HepG2 (cell line): ENCODE data around the gene PEF1. TPM values are rescaled to one million over a fixed set of nuclear protein-coding genes. Genes with fewer than 3 reads are reported as not detected.
A peak's percentile ranks its signal among the peaks of the same experiment; 100 is the strongest.

Experiments
- CREM ChIP-seq, 2 experiments: sonication (generic) in 1 of 2; formaldehyde crosslinking in 1 of 2; IDR thresholded peaks; 2 replicates each; pipeline versions ENCODE4 v1.4.0 to v1.6.1; 2016 to 2020; ENCODE audit warnings: antibody characterized with exemption in 1 of 2, mild to moderate bottlenecking in 1 of 2, missing genetic modification reagents in 1 of 2
- DNMT1 ChIP-seq: sonication (generic); formaldehyde crosslinking; IDR thresholded peaks from 2 replicates; pipeline ENCODE4 v1.5.1; 2020; ENCODE audit warnings: mild to moderate bottlenecking, missing genetic modification reagents
- FIP1L1 ChIP-seq: fragments of 200-400 bp; formaldehyde crosslinking; IDR thresholded peaks from 2 replicates; pipeline ENCODE4 v1.6.1; 2018; ENCODE audit warnings: low read depth, mild to moderate bottlenecking, low read length, moderate library complexity, borderline replicate concordance; ENCODE audit not compliant: insufficient read depth
- FOSL2 ChIP-seq: sonication (generic); formaldehyde crosslinking; IDR thresholded peaks from 2 replicates; pipeline ENCODE4 v1.4.0; 2020; ENCODE audit warnings: missing genetic modification reagents
- FOXP1 ChIP-seq, 2 experiments: fragments of 450-650 bp in 1 of 2; IDR thresholded peaks; 2 replicates each; pipeline ENCODE4 v1.6.1; 2017 to 2018; ENCODE audit warnings: antibody characterized with exemption in 1 of 2
- HCFC1 ChIP-seq: fragments of 150-350 bp; IDR thresholded peaks from 2 replicates; pipeline ENCODE4 v1.6.1; 2014; ENCODE audit warnings: low read depth, low read length
- NAIF1 ChIP-seq: sonication (generic); formaldehyde crosslinking; IDR thresholded peaks from 2 replicates; pipeline ENCODE4 v1.5.0; 2020; ENCODE audit warnings: mild to moderate bottlenecking, missing genetic modification reagents, borderline replicate concordance
- NCOR1 ChIP-seq: fragments of 200-600 bp; sonication (generic); IDR thresholded peaks from 2 replicates; pipeline ENCODE4 v1.7.0; 2017; ENCODE audit warnings: antibody characterized with exemption, low read length, borderline replicate concordance
- NFKB2 ChIP-seq: sonication (generic); formaldehyde crosslinking; IDR thresholded peaks from 2 replicates; pipeline ENCODE4 v1.4.0; 2020; ENCODE audit warnings: missing genetic modification reagents, borderline replicate concordance
- SALL1 ChIP-seq: sonication (generic); formaldehyde crosslinking; IDR thresholded peaks from 2 replicates; pipeline ENCODE4 v1.8.0; 2022; ENCODE audit warnings: mild to moderate bottlenecking, missing genetic modification reagents
- SP4 ChIP-seq: sonication (generic); formaldehyde crosslinking; IDR thresholded peaks from 2 replicates; pipeline ENCODE4 v1.8.1; 2023; ENCODE audit warnings: mild to moderate bottlenecking, missing genetic modification reagents
- TRIM24 ChIP-seq: sonication (generic); formaldehyde crosslinking; IDR thresholded peaks from 2 replicates; pipeline ENCODE4 v1.8.0; 2022; ENCODE audit warnings: mild to moderate bottlenecking, missing genetic modification reagents
- ZNF251 ChIP-seq: sonication (generic); formaldehyde crosslinking; IDR thresholded peaks from 2 replicates; pipeline ENCODE4 v1.9.0; 2021; ENCODE audit warnings: mild to moderate bottlenecking, missing genetic modification reagents
- ZNF619 ChIP-seq: sonication (generic); formaldehyde crosslinking; IDR thresholded peaks from 2 replicates; pipeline ENCODE4 v1.4.0; 2020; ENCODE audit warnings: mild to moderate bottlenecking, missing genetic modification reagents
- polyA plus RNA-seq, 8 experiments: library from polyadenylated mRNA; depleted of rRNA in 3 of 8; stranded (reverse) in 7 of 8; unstranded in 1 of 8; fragments of >200 nt; fragmentation: Illumina TruSeq in 4 of 8; extraction: Trizol in 4 of 8; gene quantifications; 2 replicates each; pipeline versions ENCODE4 v1.2.1 to v1.2.3, GENCODE V29; 2011 to 2016; ENCODE audit warnings: low read depth in 4 of 8, missing spikeins in 1 of 8, mixed read lengths in 1 of 8; ENCODE audit not compliant: insufficient read depth in 1 of 8
- total RNA-seq, 5 experiments: library from RNA; depleted of rRNA; stranded (reverse); fragments of >200 nt; fragmentation: Illumina TruSeq; extraction: Trizol; gene quantifications; 2 replicates each; pipeline ENCODE4 v1.2.3, GENCODE V29; 2016; ENCODE audit warnings: low read depth in 1 of 5
- TF ChIP-seq, protein P1 (sequence below): sonication (generic); formaldehyde crosslinking; IDR thresholded peaks from 2 replicates; pipeline ENCODE4 v1.8.0; 2022; ENCODE audit warnings: mild to moderate bottlenecking, missing genetic modification reagents, borderline replicate concordance
- TF ChIP-seq, protein P2 (sequence below): sonication (generic); formaldehyde crosslinking; IDR thresholded peaks from 2 replicates; pipeline ENCODE4 v1.5.0; 2020; ENCODE audit warnings: missing genetic modification reagents
- TF ChIP-seq, protein P3 (sequence below): sonication (generic); formaldehyde crosslinking; IDR thresholded peaks from 2 replicates; pipeline ENCODE4 v1.4.0; 2020; ENCODE audit warnings: missing genetic modification reagents
- TF ChIP-seq, protein P4 (sequence below): sonication (generic); formaldehyde crosslinking; IDR thresholded peaks from 2 replicates; pipeline ENCODE4 v1.5.0; 2020; ENCODE audit warnings: mild to moderate bottlenecking, missing genetic modification reagents, borderline replicate concordance
- TF ChIP-seq, protein P5 (sequence below): sonication (generic); formaldehyde crosslinking; IDR thresholded peaks from 2 replicates; pipeline ENCODE4 v1.9.0; 2021; ENCODE audit warnings: missing genetic modification reagents, mild to moderate bottlenecking, borderline replicate concordance

The PEF1 gene
- total and polyA plus RNA-seq, 2 of the 13 experiments (the other 11 are each of a cell fraction or from before 2014, with no cell fraction given) = 57.1 to 57.8 TPM

DNA sequence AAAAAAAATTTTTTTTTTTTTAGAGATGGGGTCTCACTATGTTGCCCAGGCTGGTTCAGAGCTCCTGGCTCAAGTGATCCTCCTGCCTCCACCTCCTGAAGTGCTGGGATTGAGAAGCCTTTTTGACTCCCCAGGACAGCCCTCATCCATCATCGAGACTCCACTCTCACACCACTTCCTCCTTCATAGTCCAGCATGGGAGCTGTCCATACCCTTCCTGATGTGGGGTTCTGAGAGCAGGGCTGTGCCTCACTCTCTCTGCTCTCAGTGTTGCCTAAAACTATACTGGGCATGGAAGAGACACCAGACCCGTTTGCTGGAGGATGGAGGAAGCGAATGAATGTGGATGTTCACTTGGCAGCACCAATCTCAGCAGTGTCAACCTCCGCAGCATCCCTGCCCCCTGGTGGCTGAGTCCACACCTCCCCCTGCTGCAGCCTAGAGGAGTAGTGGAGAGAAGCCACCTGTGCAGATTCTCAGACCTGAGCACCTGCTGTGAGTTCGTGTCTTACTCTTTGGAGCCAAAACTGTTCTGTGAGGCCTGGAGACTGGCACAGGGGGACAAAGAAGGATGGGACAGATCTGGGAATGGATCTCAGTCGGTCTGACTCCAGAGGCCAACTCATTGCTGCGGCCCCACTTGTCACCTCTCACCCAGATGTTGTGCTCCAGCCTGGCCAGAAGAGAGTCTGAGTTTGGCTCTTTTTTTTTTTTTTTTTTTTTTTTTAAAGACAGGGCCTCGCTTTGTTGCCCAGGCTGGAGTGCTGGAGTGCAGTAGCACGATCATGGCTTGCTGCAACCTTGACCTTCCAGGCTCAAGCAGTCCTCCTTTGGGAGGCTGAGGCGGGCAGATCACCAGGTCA lies 50.7 kb downstream of the PEF1 start (continued):
- TF ChIP-seq HCFC1 (no peak), ZNF619 (CRISPR knock-in tag) (0 out of 2 replicates have a peak, but pooled peaks have one; percentile 50), NFKB2 (no peak), SALL1 (CRISPR knock-in tag) (peak; percentile 39; the same call in 1 of the 2 replicates), DNMT1 (CRISPR knock-in tag) (no peak), NAIF1 (CRISPR knock-in tag) (no peak), FOXP1 (IDR thresholded peaks at IDR 0.05) (no peak), FOXP1 (CRISPR knock-in tag; IDR thresholded peaks at IDR 0.05) (no peak), ZNF251 (CRISPR knock-in tag) (no peak), CREM (IDR thresholded peaks at IDR 0.05) (no peak), CREM (CRISPR knock-in tag; IDR thresholded peaks at IDR 0.05) (no peak), SP4 (CRISPR knock-in tag) (no peak), TRIM24 (no peak), FOSL2 (CRISPR knock-in tag) (peak; percentile 23; the same call in 1 of the 2 replicates), FIP1L1 (no peak), NCOR1 (no peak)
- TF ChIP-seq, protein P1, sequence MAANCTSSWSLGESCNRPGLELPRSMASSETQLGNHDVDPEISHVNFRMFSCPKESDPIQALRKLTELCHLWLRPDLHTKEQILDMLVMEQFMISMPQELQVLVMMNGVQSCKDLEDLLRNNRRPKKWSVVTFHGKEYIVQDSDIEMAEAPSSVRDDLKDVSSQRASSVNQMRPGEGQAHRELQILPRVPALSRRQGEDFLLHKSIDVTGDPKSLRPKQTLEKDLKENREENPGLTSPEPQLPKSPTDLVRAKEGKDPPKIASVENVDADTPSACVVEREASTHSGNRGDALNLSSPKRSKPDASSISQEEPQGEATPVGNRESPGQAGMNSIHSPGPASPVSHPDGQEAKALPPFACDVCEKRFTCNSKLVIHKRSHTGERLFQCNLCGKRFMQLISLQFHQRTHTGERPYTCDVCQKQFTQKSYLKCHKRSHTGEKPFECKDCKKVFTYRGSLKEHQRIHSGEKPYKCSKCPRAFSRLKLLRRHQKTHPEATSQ (CRISPR knock-in tag) = no peak
- TF ChIP-seq, protein P2, sequence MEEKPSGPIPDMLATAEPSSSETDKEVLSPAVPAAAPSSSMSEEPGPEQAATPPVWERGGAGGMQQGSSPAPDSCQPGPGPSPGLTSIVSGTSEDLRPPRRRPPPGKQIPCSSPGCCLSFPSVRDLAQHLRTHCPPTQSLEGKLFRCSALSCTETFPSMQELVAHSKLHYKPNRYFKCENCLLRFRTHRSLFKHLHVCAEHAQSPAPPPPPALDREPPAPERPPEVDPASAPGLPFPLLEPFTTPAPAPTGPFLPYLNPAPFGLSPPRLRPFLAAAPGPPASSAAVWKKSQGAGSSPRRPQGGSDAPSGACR (CRISPR knock-in tag) = no peak
- TF ChIP-seq, protein P3, sequence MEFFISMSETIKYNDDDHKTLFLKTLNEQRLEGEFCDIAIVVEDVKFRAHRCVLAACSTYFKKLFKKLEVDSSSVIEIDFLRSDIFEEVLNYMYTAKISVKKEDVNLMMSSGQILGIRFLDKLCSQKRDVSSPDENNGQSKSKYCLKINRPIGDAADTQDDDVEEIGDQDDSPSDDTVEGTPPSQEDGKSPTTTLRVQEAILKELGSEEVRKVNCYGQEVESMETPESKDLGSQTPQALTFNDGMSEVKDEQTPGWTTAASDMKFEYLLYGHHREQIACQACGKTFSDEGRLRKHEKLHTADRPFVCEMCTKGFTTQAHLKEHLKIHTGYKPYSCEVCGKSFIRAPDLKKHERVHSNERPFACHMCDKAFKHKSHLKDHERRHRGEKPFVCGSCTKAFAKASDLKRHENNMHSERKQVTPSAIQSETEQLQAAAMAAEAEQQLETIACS (CRISPR knock-in tag) = no peak
- TF ChIP-seq, protein P4, sequence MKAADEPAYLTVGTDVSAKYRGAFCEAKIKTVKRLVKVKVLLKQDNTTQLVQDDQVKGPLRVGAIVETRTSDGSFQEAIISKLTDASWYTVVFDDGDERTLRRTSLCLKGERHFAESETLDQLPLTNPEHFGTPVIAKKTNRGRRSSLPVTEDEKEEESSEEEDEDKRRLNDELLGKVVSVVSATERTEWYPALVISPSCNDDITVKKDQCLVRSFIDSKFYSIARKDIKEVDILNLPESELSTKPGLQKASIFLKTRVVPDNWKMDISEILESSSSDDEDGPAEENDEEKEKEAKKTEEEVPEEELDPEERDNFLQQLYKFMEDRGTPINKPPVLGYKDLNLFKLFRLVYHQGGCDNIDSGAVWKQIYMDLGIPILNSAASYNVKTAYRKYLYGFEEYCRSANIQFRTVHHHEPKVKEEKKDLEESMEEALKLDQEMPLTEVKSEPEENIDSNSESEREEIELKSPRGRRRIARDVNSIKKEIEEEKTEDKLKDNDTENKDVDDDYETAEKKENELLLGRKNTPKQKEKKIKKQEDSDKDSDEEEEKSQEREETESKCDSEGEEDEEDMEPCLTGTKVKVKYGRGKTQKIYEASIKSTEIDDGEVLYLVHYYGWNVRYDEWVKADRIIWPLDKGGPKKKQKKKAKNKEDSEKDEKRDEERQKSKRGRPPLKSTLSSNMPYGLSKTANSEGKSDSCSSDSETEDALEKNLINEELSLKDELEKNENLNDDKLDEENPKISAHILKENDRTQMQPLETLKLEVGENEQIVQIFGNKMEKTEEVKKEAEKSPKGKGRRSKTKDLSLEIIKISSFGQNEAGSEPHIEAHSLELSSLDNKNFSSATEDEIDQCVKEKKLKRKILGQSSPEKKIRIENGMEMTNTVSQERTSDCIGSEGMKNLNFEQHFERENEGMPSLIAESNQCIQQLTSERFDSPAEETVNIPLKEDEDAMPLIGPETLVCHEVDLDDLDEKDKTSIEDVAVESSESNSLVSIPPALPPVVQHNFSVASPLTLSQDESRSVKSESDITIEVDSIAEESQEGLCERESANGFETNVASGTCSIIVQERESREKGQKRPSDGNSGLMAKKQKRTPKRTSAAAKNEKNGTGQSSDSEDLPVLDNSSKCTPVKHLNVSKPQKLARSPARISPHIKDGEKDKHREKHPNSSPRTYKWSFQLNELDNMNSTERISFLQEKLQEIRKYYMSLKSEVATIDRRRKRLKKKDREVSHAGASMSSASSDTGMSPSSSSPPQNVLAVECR (CRISPR knock-in tag) = no peak; the same call in 1 of the 2 replicates
- TF ChIP-seq, protein P5, sequence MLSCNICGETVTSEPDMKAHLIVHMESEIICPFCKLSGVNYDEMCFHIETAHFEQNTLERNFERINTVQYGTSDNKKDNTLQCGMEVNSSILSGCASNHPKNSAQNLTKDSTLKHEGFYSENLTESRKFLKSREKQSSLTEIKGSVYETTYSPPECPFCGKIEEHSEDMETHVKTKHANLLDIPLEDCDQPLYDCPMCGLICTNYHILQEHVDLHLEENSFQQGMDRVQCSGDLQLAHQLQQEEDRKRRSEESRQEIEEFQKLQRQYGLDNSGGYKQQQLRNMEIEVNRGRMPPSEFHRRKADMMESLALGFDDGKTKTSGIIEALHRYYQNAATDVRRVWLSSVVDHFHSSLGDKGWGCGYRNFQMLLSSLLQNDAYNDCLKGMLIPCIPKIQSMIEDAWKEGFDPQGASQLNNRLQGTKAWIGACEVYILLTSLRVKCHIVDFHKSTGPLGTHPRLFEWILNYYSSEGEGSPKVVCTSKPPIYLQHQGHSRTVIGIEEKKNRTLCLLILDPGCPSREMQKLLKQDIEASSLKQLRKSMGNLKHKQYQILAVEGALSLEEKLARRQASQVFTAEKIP (CRISPR knock-in tag) = no peak
